Panc1 (cell line): ENCODE data around the gene B3GALNT1.

Experiments
- POLR2AphosphoS5 ChIP-seq: IDR thresholded peaks from 2 replicates; pipeline ENCODE4 v1.6.1; 2012; ENCODE audit warnings: mild to moderate bottlenecking, low read depth, low read length, moderate library complexity
- TF ChIP-seq, protein P1 (sequence below): fragments of 450-650 bp; IDR thresholded peaks from 2 replicates; pipeline ENCODE4 v1.5.1; 2017; ENCODE audit warnings: mild to moderate bottlenecking

- TF ChIP-seq, protein P1, sequence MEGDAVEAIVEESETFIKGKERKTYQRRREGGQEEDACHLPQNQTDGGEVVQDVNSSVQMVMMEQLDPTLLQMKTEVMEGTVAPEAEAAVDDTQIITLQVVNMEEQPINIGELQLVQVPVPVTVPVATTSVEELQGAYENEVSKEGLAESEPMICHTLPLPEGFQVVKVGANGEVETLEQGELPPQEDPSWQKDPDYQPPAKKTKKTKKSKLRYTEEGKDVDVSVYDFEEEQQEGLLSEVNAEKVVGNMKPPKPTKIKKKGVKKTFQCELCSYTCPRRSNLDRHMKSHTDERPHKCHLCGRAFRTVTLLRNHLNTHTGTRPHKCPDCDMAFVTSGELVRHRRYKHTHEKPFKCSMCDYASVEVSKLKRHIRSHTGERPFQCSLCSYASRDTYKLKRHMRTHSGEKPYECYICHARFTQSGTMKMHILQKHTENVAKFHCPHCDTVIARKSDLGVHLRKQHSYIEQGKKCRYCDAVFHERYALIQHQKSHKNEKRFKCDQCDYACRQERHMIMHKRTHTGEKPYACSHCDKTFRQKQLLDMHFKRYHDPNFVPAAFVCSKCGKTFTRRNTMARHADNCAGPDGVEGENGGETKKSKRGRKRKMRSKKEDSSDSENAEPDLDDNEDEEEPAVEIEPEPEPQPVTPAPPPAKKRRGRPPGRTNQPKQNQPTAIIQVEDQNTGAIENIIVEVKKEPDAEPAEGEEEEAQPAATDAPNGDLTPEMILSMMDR, result no peak
- no peak for TF ChIP-seq POLR2AphosphoS5
Measured at GRCh38 chr3:161149529-161149928, 44.4 kb upstream of the B3GALNT1 start.
